Spinal cord (tissue), 10 donors: ENCODE data around the gene TEKTIP1. TPM values are rescaled to one million over a fixed set of nuclear protein-coding genes. Genes with fewer than 3 reads are reported as not detected.

ENCODE experiments used
- DNase-seq, 6 donors: peaks; one replicate each; pipeline versions ENCODE4 v3.0.0 to v3.0.0-alpha.2; 2013 to 2015; ENCODE audit warnings: low spot score in 6 of 6, low read depth in 4 of 6
- H3K27ac ChIP-seq: one replicate; pipeline ENCODE4 v1.5.1; 2013; ENCODE audit warnings: low read depth, low read length, control low read depth
- H3K27me3 ChIP-seq: one replicate; pipeline ENCODE4 v1.6.1; 2013; ENCODE audit warnings: low read length; ENCODE audit not compliant: control insufficient read depth, insufficient read depth
- H3K36me3 ChIP-seq: one replicate; pipeline ENCODE4 v1.6.1; 2013; ENCODE audit warnings: low read length; ENCODE audit not compliant: control insufficient read depth, insufficient read depth
- H3K4me1 ChIP-seq: one replicate; pipeline ENCODE4 v1.6.1; 2013; ENCODE audit warnings: low read length; ENCODE audit not compliant: control insufficient read depth, insufficient read depth
- H3K4me3 ChIP-seq: one replicate; pipeline ENCODE4 v1.5.1; 2013; ENCODE audit warnings: low read depth, low read length, control low read depth
- H3K9me3 ChIP-seq: one replicate; pipeline ENCODE4 v1.6.1; 2013; ENCODE audit warnings: low read length; ENCODE audit not compliant: control insufficient read depth, insufficient read depth
- WGBS: methylation state at CpG from one replicate; pipeline ENCODE4 v1.1.5; 2013; ENCODE audit warnings: missing lambda C conversion rate; ENCODE audit not compliant: insufficient coverage; 5-methylcytosine and 5-hydroxymethylcytosine counted together
- polyA plus RNA-seq, 2 donors: library from polyadenylated mRNA; unstranded; fragments of 120-200 nt; gene quantifications; one replicate each; pipeline ENCODE4 v1.2.1, GENCODE V29; 2013; ENCODE audit not compliant: insufficient read length in 2 of 2
- total RNA-seq, 2 donors: library from RNA; depleted of rRNA in 1 of 2; stranded (reverse); fragments of 120-200 nt in 1 of 2; fragments of >200 nt in 1 of 2; gene quantifications; one replicate each; pipeline versions ENCODE4 v1.2.3 to v1.2.4, GENCODE V29; 2013 to 2014
- donor health status: healthy.

TEKTIP1 gene
- total and polyA plus RNA-seq, 4 donors = 2.1 to 13.0 (median 9.6) TPM; not detected in 1

DNA sequence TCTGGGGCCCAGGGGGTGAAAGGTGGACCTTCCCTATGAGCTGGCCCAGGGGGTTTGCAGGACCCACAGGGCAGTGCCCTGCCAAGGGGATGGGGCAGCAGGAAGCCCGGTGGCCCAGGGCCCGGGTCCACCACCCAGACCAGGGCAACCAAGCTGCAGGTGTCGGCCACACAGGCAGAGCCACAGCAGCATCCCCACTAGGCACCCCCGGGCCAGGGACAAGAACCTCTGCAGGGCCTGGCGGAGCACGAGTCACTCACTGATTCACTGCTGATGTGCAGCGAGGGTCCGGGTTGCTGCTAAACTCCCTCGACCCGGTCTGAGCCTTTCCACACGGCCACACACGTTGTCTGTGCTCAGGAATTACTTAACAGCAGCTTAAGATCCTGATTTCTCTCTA lies 24.0 kb upstream of the TEKTIP1 start:
- Histone ChIP-seq H3K27me3 (no peaks in the 10 kb centered on the region), H3K36me3 (peaks cover 81% of the 10 kb centered on the region), H3K27ac (no peak overlapping the region), H3K9me3 (no peaks in the 10 kb centered on the region), H3K4me1 (peaks cover 54% of the 10 kb centered on the region), H3K4me3 (no peak overlapping the region)
- 87% methylated on average over 12 of the region's 12 CpGs for WGBS
- DNase-seq = no peak

DNA sequence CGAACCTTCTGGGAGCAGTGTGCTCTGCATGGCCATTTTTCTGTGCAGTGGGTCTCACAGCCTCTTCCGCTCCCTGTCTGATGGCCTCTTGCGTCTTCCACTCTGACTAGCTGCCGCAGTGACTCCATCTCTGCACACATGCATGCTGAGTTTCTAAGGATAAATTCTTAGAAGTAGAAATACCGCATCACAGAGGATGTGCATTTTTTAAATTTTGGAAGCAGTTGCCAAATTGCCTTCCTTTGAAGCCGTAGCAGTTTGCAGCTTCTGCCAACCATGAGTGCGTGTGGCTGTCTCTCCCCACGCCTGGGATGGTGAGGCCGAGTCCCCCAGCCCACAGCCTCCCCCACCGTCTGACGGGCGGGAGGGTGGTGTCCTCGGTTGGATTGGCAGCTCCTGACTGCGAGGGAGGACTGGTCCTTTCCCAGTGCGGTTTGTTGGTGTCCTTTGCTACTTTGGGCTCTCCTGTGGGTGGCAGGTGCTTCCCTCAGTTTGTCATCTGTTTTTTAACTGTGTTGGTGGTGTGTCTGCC lies 23.0 kb upstream of the TEKTIP1 start:
- H3K4me1 ChIP-seq = peaks cover 46% of the 10 kb centered on the region
- DNase-seq = peak in 2 of 6 donors; percentile 9 to 28

DNA sequence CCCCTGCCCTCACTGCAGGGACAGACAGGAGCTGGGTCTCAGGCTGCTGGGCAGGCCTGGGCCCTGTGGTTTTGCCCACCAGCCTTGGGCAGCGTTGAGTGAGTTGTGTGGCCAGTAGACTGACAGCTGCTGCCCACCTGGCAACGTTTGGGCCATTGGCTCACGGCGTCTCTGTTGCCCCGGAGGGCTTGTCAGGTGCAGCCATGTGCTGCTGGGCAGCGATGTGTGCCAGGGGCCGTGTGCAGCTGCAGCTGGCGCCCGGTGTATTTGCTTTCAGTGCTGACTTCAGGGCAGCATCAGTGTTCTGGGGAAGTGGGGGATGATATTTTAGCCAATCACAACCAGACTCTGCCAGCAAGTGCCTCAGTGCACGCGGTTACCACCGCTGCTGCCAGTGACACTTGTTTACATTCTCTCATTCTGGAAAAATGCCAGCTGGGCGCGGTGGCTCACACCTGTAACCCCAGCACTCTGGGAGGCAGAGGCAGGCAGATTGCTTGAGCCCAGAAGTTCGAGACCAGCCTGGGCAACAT lies 22.2 kb upstream of the TEKTIP1 start:
- no peak overlapping the region for H3K4me3 ChIP-seq
- DNase-seq = peak in 1 of 6 donors; percentile 71
- H3K27me3 ChIP-seq = no peaks in the 10 kb centered on the region
- no peak overlapping the region for H3K27ac ChIP-seq
- H3K36me3 ChIP-seq = peaks cover 77% of the 10 kb centered on the region
- H3K9me3 ChIP-seq = no peaks in the 10 kb centered on the region
- 41% methylated on average over 15 of the region's 15 CpGs for WGBS
- H3K4me1 ChIP-seq = peaks cover 41% of the 10 kb centered on the region

More for the DNA sequence above, 23.0 kb upstream of the TEKTIP1 start:
- Histone ChIP-seq H3K9me3 (no peaks in the 10 kb centered on the region), H3K27ac (no peak overlapping the region), H3K4me3 (no peak overlapping the region), H3K36me3 (peaks cover 81% of the 10 kb centered on the region), H3K27me3 (no peaks in the 10 kb centered on the region)
- 61% methylated on average over 7 of the region's 15 CpGs for WGBS

DNA sequence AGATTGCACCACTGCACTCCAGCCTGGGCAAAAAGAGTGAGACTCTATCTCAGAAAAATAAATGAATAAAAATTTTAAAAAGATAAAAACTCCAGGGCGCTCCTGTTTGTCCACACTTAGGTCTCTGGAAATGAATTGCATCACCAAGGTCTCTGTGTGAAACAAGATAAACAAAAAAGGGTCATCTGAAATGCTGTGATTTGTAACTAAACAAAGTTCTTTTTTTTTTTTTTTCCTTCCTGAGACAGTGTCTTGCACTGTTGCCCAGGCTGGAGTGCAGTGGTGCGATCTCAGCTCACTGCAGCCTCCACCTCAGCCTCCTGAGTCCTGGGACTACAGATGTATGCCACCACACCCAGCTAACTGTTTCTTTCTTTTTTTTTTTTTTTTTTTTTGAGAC lies 21.3 kb upstream of the TEKTIP1 start:
- peaks cover 32% of the 10 kb centered on the region for H3K4me1 ChIP-seq
- H3K36me3 ChIP-seq = peaks cover 77% of the 10 kb centered on the region
- no peak for DNase-seq
- H3K27ac ChIP-seq = no peak overlapping the region
- no peaks in the 10 kb centered on the region for H3K27me3 ChIP-seq
- no peaks in the 10 kb centered on the region for H3K9me3 ChIP-seq
- no peak overlapping the region for H3K4me3 ChIP-seq
- no CpG with 5 or more reads among the region's 2 CpGs for WGBS

DNA sequence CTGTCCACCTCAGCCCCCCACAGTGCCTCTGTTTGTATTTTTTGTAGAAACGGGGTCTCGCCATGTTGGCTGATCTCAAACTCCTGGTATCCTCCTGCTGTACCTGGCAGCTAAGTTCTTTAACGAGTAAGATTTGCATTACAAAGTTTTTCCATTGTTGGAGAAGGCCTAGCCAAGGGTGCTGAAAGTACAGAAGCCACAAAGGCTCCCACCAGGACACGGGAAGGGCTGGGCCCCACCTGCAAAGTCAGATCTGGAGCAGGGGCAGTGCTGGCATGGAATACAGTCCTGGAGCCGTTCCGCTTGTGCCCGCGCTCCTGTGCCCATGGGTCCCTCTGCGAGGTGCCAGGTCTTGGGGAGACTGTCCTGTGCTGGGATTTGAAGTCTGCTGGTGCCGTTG lies 20.7 kb upstream of the TEKTIP1 start:
- 76% methylated on average over 10 of the region's 10 CpGs for WGBS
- peaks cover 26% of the 10 kb centered on the region for H3K4me1 ChIP-seq

DNA sequence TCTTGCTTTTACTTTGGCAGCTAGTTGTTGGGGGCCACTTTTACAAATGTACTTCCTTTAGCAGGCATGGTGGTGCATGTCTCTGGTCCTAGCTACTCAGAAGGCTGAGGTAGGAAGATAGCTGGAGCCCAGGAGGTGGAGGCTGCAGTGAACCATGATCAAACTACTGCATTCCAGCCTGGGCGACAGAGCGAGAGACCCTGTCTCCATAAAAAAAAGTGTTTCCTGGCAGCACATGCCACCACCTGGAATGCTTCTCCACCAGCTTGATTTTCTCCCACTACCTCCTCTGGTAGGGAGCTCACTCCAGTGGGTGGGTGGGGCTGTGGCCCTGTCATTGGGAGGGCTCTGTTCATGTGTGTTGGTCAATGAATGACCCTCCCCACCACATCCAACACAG lies 20.3 kb upstream of the TEKTIP1 start:
- Histone ChIP-seq H3K9me3 (no peaks in the 10 kb centered on the region), H3K4me1 (peaks cover 22% of the 10 kb centered on the region), H3K4me3 (no peak overlapping the region), H3K36me3 (peaks cover 77% of the 10 kb centered on the region), H3K27ac (no peak overlapping the region), H3K27me3 (no peaks in the 10 kb centered on the region)
- no peak for DNase-seq
- 100% methylated on average over 1 of the region's 2 CpGs for WGBS

More for the DNA sequence above, 20.7 kb upstream of the TEKTIP1 start:
- no peak overlapping the region for H3K27ac ChIP-seq
- H3K4me3 ChIP-seq = no peak overlapping the region
- peaks cover 77% of the 10 kb centered on the region for H3K36me3 ChIP-seq
- DNase-seq = no peak
- no peaks in the 10 kb centered on the region for H3K27me3 ChIP-seq
- no peaks in the 10 kb centered on the region for H3K9me3 ChIP-seq

DNA sequence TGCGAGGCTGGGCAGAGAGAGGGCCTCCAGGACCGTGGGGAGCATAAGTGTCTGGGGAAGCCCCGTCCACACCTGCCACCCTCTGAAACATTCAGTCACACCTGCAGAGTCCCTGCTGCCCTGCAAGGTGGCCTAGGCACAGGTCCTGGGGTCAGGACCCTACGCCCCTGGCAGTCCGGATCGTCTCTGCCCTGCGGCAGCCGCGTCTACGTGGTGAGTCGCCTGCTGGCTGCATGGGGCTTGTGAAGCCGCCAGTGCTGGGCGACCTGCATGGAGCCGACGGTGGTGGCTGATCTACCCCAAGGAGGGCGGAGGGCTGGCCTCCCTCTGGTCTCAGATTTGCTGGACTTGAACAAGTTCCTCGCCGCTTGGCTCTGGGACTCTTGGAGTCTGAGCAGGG lies 19.8 kb upstream of the TEKTIP1 start:
- Histone ChIP-seq H3K27me3 (no peaks in the 10 kb centered on the region), H3K27ac (no peak overlapping the region), H3K9me3 (no peaks in the 10 kb centered on the region), H3K36me3 (peaks cover 77% of the 10 kb centered on the region), H3K4me3 (no peak overlapping the region), H3K4me1 (peaks cover 21% of the 10 kb centered on the region)
- 88% methylated on average over 18 of the region's 18 CpGs for WGBS
- no peak for DNase-seq

DNA sequence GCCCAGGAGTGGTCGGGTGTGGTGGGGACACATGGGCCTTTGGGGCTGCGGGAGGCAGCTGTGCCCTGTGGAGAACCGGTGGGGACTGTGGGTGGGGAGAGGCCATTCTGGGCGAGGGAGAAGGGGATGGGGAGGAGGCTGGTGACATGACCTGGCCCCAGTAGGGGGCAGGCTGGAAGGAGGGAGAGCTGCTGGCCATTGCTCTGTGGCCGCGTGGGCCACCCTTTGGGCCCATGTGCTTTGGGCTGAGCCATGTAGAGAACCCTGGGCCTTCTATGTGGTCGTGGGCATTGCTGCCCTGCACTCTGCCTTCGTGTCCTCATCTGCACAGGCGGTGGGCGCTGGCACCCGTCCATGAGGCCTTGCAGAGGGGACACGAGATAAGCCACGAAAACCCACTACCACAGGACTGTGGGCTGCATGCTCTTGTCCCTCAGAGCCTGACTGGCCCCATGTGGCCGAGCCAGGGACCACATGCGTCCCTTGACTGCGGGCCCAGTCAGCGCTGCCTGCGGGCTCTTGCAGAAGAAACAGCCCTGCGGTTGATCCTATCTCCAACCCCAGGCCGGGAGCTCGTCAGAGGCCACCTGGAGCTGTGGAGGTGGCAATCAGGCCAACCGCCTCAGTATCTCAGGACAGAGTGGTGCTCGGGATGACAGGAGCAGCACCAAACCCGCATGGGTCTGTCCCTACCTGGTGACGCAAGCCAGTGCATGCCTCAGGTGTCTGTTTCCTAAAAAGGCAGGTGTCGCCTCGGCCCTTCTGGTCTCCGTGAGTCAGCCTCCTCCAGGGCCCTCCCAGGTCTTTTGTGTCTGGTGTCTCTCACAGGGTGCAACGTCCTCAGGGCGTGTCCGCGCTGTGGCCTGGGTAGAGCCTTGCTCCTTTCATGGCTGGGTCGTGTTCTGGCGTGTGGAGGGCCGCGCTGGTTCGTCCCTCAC lies 18.5 kb upstream of the TEKTIP1 start:
- Histone ChIP-seq H3K4me1 (peaks cover 18% of the 10 kb centered on the region), H3K4me3 (no peak overlapping the region), H3K27me3 (no peaks in the 10 kb centered on the region), H3K9me3 (no peaks in the 10 kb centered on the region), H3K36me3 (peaks cover 77% of the 10 kb centered on the region), H3K27ac (no peak overlapping the region)
- 91% methylated on average over 33 of the region's 37 CpGs for WGBS
- no peak for DNase-seq

DNA sequence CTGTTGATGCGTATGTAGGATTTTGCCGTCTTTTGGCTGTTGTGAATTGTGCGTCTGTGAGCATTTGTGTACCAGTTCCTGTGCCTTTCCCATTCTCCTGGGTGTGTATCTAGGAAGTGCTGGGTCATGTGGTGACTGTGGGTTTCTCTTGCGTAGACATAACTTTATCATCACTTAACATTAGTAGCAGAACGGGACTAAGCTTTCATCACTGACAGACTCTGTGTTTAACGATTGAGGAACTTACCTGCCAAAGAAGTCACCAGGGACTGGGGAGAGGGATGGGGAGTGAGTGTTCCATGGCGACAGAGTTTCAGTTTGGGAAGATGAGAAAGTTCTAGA lies 17.9 kb upstream of the TEKTIP1 start:
- Histone ChIP-seq H3K4me3 (no peak overlapping the region), H3K4me1 (peaks cover 11% of the 10 kb centered on the region), H3K36me3 (peaks cover 81% of the 10 kb centered on the region), H3K27ac (no peak overlapping the region), H3K9me3 (no peaks in the 10 kb centered on the region), H3K27me3 (no peaks in the 10 kb centered on the region)
- DNase-seq = no peak
- WGBS = 87% methylated on average over 5 of the region's 7 CpGs
